Natural killer cell (primary cell): ENCODE results near the gene EXO1. TPM values are rescaled to one million over a fixed set of nuclear protein-coding genes. Genes with fewer than 3 reads are reported as not detected.

Source experiments
- ATAC-seq, 3 donors: fragments of 150-1000 bp in 2 of 3; fragments of 200-7000 bp in 1 of 3; cut with Tn5 transposase; 1 replicate in 1 of 3; 2 replicates in 2 of 3; pipeline ENCODE4 v1.10.0; 2021; ENCODE audit warnings: mild to moderate bottlenecking in 2 of 3, moderate library complexity in 2 of 3
- DNase-seq, 2 donors: peaks; one replicate each; pipeline versions ENCODE4 v3.0.0 to v3.0.0-alpha.2; 2013 to 2021; ENCODE audit warnings: mixed read lengths in 1 of 2
- H3K27ac ChIP-seq: one replicate; pipeline ENCODE4 v1.5.1; 2013; ENCODE audit warnings: mild to moderate bottlenecking, low read length
- H3K27me3 ChIP-seq: one replicate; pipeline ENCODE4 v1.6.1; 2013; ENCODE audit warnings: low read length; ENCODE audit not compliant: control insufficient read depth, insufficient read depth
- H3K36me3 ChIP-seq: one replicate; pipeline ENCODE4 v1.6.1; 2013; ENCODE audit warnings: low read length; ENCODE audit not compliant: control insufficient read depth, insufficient read depth
- H3K4me1 ChIP-seq: one replicate; pipeline ENCODE4 v1.6.1; 2013; ENCODE audit warnings: low read length; ENCODE audit not compliant: control insufficient read depth, insufficient read depth
- H3K4me3 ChIP-seq: one replicate; pipeline ENCODE4 v1.5.1; 2013; ENCODE audit warnings: low read length
- H3K9me3 ChIP-seq: one replicate; pipeline ENCODE4 v1.6.1; 2013; ENCODE audit warnings: low read length; ENCODE audit not compliant: control insufficient read depth, insufficient read depth
- H3K27ac Mint-ChIP-seq, 2 donors: one replicate each; pipeline ENCODE4 v1.8.0; 2022; ENCODE audit warnings: mild to moderate bottlenecking in 2 of 2, mixed read lengths in 2 of 2, moderate library complexity in 1 of 2
- H3K27me3 Mint-ChIP-seq, 2 donors: one replicate each; pipeline ENCODE4 v1.8.0; 2022; ENCODE audit warnings: low read depth in 2 of 2, mixed read lengths in 2 of 2
- H3K36me3 Mint-ChIP-seq: one replicate; pipeline ENCODE4 v1.8.0; 2022; ENCODE audit warnings: mixed read lengths
- H3K4me1 Mint-ChIP-seq, 2 donors: one replicate each; pipeline ENCODE4 v1.8.0; 2022; ENCODE audit warnings: mixed read lengths in 2 of 2
- H3K4me3 Mint-ChIP-seq: one replicate; pipeline ENCODE4 v1.8.0; 2022; ENCODE audit warnings: mild to moderate bottlenecking, moderate library complexity, mixed read lengths
- H3K9me3 Mint-ChIP-seq, 2 donors: one replicate each; pipeline ENCODE4 v1.8.0; 2022; ENCODE audit warnings: mixed read lengths in 2 of 2
- WGBS: methylation state at CpG from one replicate; pipeline ENCODE4 v1.1.7; 2013; ENCODE audit warnings: missing lambda C conversion rate; ENCODE audit not compliant: insufficient coverage; 5-methylcytosine and 5-hydroxymethylcytosine counted together
- intact Hi-C: fragments of 100-400 bp; cut with micrococcal nuclease; formaldehyde crosslinking; loops from one replicate; pipeline ENCODE4 v1.14.2; 2022
- total RNA-seq, 4 donors: library from RNA; stranded (reverse); fragments of 120-200 nt in 1 of 4; gene quantifications; one replicate each; pipeline versions ENCODE4 v1.2.3 to v1.2.4, GENCODE V29; 2013 to 2022
- TF ChIP-seq, protein P1 (sequence below): fragments of 200-600 bp; IDR thresholded peaks from one replicate; pipeline ENCODE4 v1.8.0; 2022; ENCODE audit warnings: antibody characterized with exemption

The EXO1 gene
- total RNA-seq = 1 to 10 TPM; 1.6 to 2.7 (median 1.7) TPM
- 1.7 TPM for total RNA-seq (2013)

DNA sequence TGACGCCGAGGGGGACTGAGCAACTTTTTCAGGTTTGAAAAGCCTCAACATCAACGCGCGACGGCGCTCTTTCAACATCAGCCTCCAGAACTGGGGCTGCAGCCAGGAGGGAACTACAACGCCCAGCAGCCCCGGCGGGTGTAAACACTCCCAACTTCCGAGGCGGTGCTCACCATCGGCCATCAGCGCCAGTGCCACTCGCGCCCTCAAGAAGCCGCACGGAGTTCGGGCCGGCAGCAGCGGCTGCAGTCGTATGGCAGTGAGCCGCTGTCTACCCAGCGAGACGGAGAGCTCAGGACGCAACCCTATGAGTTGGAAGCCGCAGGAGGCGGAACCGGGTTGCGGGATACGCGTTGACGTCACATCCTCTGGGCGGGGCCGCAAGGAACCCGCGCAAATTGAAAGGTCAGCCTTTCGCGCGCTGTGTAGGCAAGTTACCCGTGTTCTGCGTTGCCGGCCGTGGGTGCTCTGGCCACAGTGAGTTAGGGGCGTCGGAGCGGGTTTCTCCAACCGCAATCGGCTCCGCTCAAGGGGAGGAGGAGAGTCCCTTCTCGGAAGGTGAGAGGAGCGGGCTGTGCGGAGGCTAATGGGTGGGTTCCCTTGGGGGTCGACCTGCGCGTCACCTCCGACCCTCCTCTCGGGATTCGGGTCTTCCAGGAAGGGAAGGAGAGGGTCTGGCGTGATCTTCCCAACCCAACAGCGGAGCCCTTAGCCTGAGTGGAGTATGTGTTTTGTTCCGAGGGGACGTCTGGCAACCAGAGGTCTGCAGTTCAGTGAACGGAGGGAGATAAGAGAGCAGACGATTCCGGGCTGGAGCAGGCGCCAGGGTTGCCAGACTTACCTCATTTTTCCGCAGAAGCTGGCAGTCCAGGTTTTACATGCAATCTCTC is at the start of gene EXO1:
Gene EXO1, plus strand, starts transcription at position 409 of the 890 bp plus-strand sequence. CDS start 2,222 bp downstream, outside the sequence.
- H3K27ac ChIP-seq = peak within 1 kb of the TSS; percentile 99
- TF ChIP-seq, protein P1, sequence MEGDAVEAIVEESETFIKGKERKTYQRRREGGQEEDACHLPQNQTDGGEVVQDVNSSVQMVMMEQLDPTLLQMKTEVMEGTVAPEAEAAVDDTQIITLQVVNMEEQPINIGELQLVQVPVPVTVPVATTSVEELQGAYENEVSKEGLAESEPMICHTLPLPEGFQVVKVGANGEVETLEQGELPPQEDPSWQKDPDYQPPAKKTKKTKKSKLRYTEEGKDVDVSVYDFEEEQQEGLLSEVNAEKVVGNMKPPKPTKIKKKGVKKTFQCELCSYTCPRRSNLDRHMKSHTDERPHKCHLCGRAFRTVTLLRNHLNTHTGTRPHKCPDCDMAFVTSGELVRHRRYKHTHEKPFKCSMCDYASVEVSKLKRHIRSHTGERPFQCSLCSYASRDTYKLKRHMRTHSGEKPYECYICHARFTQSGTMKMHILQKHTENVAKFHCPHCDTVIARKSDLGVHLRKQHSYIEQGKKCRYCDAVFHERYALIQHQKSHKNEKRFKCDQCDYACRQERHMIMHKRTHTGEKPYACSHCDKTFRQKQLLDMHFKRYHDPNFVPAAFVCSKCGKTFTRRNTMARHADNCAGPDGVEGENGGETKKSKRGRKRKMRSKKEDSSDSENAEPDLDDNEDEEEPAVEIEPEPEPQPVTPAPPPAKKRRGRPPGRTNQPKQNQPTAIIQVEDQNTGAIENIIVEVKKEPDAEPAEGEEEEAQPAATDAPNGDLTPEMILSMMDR = peak; percentile 9
- no peaks in the 10 kb centered on the region for H3K36me3 ChIP-seq
- no peaks in the 10 kb centered on the region for H3K9me3 ChIP-seq
- Mint-ChIP-seq H3K27ac (peak within 1 kb of the TSS; percentile 98 to 99), H3K36me3 (no peaks in the 10 kb centered on the region), H3K9me3 (no peaks in the 10 kb centered on the region), H3K4me1 (peaks cover 16% of the 10 kb centered on the region in 2 donors), H3K27me3 (peaks cover 6 to 10% of the 10 kb centered on the region in 2 donors), H3K4me3 (peak within 1 kb of the TSS; percentile 99)
- intact Hi-C loops = loop anchor here (1.0 to 5.0 kb wide), 4 partner anchors 208 to 1409 kb away; partner anchors contain the start of genes CEP170, CHML, FH and KMO
- H3K4me3 ChIP-seq = peak within 1 kb of the TSS; percentile 97
- ATAC-seq (peak; percentile 97), DNase-seq (peak; percentile 86 to 94)
- H3K27me3 ChIP-seq = no peaks in the 10 kb centered on the region
- under 1% methylated on average over 68 of the region's 68 CpGs for WGBS
- H3K4me1 ChIP-seq = peaks cover 7% of the 10 kb centered on the region

DNA sequence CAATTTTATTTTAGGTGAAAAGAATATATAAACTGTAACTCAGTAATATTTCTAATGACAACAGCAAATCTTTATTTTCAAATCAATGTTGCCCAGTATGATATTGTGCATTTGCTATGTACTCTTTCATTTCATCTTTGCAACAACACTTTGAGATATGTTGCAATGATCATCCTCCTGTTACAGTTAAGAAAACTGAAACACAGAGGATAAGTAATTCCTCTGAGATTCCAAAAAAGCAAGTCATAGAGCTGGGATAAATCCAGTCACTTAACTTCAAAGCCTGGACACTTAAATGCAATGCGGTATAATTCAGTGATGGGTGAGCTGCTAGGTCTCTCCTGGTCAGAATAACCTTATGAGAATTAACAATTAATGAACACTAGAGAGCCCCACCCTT is 48.6 kb upstream of the EXO1 start:
- Mint-ChIP-seq H3K4me1 (no peaks in the 10 kb centered on the region), H3K9me3 (no peaks in the 10 kb centered on the region), H3K27ac (no peak overlapping the region), H3K4me3 (no peak overlapping the region), H3K36me3 (no peaks in the 10 kb centered on the region), H3K27me3 (peaks cover 9 to 21% of the 10 kb centered on the region in 2 donors)
- TF ChIP-seq, protein P1 = no peak
- H3K9me3 ChIP-seq = no peaks in the 10 kb centered on the region
- no peaks in the 10 kb centered on the region for H3K27me3 ChIP-seq
- intact Hi-C loops = no loop called here
- no peaks in the 10 kb centered on the region for H3K36me3 ChIP-seq
- H3K4me1 ChIP-seq = no peaks in the 10 kb centered on the region
- H3K4me3 ChIP-seq = no peak overlapping the region
- WGBS = 100% methylated on average over 1 of the region's 1 CpG
- ATAC-seq = no peak
- no peak for DNase-seq
- H3K27ac ChIP-seq = no peak overlapping the region

DNA sequence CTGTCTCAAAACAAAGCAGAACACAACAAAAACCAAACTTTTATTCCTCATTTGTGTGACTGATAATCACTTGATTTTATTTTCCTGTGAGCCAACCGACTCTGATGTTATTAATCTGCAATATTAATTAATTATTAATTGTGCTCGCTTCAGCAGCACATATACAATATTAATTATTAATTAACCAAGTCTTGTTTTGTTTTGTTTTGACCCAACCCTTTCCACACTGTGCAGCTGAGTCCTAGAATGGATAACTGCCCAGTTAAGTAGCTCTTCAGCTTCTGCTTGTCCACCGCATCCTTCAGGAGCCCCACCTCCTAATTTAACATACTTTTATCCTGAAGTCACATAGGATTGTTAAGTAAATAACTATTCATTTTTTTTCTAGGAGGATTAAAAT is 47.4 kb upstream of the EXO1 start:
- TF ChIP-seq, protein P1 = no peak
- Mint-ChIP-seq H3K27ac (no peak overlapping the region), H3K9me3 (no peaks in the 10 kb centered on the region), H3K4me3 (no peak overlapping the region), H3K4me1 (no peaks in the 10 kb centered on the region), H3K36me3 (no peaks in the 10 kb centered on the region), H3K27me3 (peaks cover 9 to 21% of the 10 kb centered on the region in 2 donors)
- intact Hi-C loops = no loop called here
- Histone ChIP-seq H3K9me3 (no peaks in the 10 kb centered on the region), H3K36me3 (no peaks in the 10 kb centered on the region), H3K4me3 (no peak overlapping the region), H3K27me3 (no peaks in the 10 kb centered on the region), H3K4me1 (no peaks in the 10 kb centered on the region), H3K27ac (no peak overlapping the region)
- DNase-seq (no peak), ATAC-seq (no peak)
- WGBS = 80% methylated on average over 1 of the region's 3 CpGs
